Measurements from ENCODE around the gene PANK1. TPM values are rescaled to one million over a fixed set of nuclear protein-coding genes. Genes with fewer than 3 reads are reported as not detected.

PANK1 gene
- total RNA-seq, 3 donors from 2014 or later = 23.2 to 67.4 (median 24.1) TPM

DNA sequence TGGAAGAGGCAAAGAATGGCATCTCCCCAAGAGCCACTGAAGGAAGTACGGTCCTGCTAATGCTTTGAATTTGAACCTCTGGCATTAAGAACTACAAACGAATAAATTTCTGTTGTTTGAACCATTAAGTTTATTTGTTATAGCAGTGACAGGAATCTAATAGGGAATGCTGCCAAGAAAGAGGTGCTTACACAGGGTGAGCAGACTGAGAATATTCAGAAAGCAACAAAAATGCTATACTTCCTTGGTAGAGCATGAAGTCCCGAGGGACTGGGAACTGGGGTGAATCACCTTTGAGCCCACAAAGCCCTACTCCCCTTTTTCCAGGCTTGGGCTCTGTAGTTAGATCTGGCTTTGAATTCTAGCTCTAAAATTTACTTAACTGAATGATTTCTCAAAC is 45.0 kb downstream of the PANK1 start:
- TF ChIP-seq, protein P1, sequence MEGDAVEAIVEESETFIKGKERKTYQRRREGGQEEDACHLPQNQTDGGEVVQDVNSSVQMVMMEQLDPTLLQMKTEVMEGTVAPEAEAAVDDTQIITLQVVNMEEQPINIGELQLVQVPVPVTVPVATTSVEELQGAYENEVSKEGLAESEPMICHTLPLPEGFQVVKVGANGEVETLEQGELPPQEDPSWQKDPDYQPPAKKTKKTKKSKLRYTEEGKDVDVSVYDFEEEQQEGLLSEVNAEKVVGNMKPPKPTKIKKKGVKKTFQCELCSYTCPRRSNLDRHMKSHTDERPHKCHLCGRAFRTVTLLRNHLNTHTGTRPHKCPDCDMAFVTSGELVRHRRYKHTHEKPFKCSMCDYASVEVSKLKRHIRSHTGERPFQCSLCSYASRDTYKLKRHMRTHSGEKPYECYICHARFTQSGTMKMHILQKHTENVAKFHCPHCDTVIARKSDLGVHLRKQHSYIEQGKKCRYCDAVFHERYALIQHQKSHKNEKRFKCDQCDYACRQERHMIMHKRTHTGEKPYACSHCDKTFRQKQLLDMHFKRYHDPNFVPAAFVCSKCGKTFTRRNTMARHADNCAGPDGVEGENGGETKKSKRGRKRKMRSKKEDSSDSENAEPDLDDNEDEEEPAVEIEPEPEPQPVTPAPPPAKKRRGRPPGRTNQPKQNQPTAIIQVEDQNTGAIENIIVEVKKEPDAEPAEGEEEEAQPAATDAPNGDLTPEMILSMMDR (IDR thresholded peaks at IDR 0.05) = no peak
- Histone ChIP-seq H3K36me3 (ENCODE audit: low read depth) (no peaks in the 10 kb centered on the region), H3K9me3 (no peaks in the 10 kb centered on the region), H3K4me1 (ENCODE audit: low read depth) (no peaks in the 10 kb centered on the region), H3K4me3 (no peak overlapping the region)
- intact Hi-C loops (cut with DNase I, micrococcal nuclease) = no loop called here
- DNase-seq = no peak
- ATAC-seq = no peak

DNA sequence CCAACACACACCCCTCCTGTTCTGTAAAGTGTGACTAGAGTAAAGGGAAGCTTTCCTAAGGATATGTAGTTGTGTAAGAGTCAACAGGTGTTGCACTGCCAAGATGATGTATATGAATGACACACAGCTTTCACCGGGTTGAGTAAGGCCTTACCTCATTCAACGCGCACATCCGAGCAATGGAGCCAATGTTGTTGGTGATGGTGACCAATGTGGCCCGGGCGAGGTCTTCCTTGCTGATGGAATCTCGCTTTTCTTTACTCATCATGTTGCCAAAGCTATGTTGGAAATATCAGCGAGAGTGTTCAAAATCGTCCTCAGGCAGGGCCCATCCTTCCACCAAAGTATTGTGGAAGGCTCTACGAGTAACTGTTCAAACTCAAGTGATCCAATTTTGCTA is 52.0 kb downstream of the PANK1 start:
- intact Hi-C loops (cut with DNase I, micrococcal nuclease) = no loop called here
- ATAC-seq (no peak), DNase-seq (no peak)
- TF ChIP-seq, protein P1 (IDR thresholded peaks at IDR 0.05) = no peak
- Histone ChIP-seq H3K36me3 (ENCODE audit: low read depth) (no peaks in the 10 kb centered on the region), H3K4me1 (ENCODE audit: low read depth) (no peaks in the 10 kb centered on the region), H3K4me3 (no peak overlapping the region), H3K9me3 (no peaks in the 10 kb centered on the region)

DNA sequence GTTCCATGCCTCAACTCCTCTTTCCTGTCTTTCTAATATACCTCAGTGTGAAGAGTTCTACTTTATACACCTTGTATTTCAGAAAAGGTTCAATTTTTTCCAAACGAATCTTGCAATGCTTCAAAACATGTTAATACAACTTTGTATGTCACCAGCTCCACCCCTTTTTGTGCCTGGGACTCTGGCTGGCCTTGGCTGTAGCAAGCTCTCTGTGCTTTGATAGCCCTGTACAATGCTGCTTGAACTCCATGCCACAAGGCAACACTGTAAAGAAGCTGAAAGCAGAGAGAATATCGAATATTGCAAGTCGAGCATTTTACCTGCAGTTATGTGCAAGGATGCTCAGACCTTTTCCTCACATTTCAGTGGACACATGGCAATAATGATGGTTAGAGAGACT is 52.5 kb downstream of the PANK1 start:
- intact Hi-C loops (cut with DNase I, micrococcal nuclease) = no loop called here
- no peak for ATAC-seq
- TF ChIP-seq, protein P1 (IDR thresholded peaks at IDR 0.05) = no peak

DNA sequence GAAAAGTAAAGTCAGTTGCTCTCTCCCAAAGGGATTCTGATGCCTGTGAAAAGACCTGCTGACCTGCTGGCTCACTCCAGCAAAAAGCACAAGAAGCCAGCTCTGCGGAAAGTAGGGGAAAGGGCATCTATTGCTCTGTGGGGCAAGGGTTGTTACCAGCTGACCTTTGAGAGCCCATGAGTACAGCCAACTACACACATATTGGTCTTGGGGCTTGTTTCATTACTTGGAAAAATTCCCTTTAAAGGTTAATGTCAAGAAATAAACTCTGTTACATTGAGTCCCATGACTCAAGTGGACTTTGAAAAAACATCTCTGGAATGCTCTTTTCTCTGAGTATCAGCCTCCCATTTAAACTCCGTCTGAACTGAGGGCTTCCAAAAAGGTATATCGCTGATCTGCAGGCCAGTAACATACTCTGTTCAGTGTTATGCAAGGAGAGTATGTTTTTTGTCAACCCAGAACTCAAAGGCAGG is 53.2 kb downstream of the PANK1 start:
- no peaks in the 10 kb centered on the region for H3K4me1 ChIP-seq (ENCODE audit: low read depth)
- TF ChIP-seq, protein P1 (IDR thresholded peaks at IDR 0.05) = no peak
- no peak for DNase-seq
- no peak for ATAC-seq
- H3K9me3 ChIP-seq = no peaks in the 10 kb centered on the region
- H3K4me3 ChIP-seq = no peak overlapping the region
- no peaks in the 10 kb centered on the region for H3K36me3 ChIP-seq (ENCODE audit: low read depth)
- intact Hi-C loops (cut with DNase I, micrococcal nuclease) = no loop called here

More for the DNA sequence above, 52.5 kb downstream of the PANK1 start:
- H3K4me3 ChIP-seq = no peak overlapping the region
- H3K9me3 ChIP-seq = no peaks in the 10 kb centered on the region
- H3K4me1 ChIP-seq (ENCODE audit: low read depth) = no peaks in the 10 kb centered on the region
- no peak for DNase-seq
- no peaks in the 10 kb centered on the region for H3K36me3 ChIP-seq (ENCODE audit: low read depth)

DNA sequence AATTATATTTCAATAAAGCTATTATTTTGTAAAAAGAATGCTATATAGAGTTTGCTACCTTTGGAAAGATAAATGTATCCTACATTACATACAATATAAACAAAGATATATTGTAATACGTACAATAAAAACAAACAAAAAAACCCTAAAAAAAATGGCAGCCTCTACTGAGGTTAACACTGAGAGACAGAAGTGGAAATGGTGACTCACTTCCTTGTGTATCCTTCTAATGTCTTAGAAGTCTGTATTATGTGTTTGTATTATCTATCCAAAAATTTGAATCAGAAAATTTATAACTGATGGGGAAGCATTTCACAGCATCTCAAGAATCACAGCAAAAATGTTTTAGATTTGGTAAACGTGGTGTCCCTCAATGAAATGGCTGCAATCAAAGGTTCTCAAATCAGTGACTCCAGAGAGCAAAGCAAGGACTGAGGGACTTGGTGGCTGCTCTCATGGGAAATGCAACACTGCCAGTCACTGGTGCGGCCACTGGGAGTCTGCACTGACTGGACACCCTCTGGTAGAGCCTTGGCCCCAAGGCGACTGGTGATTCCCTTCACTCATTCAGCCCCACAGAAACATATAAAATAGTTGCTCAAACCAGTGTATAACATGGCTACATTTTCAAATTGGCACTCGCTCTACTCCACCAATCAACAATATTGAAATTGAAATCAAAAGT is 53.8 kb downstream of the PANK1 start:
- no peaks in the 10 kb centered on the region for H3K4me1 ChIP-seq (ENCODE audit: low read depth)
- no peaks in the 10 kb centered on the region for H3K9me3 ChIP-seq
- ATAC-seq (no peak), DNase-seq (no peak)
- intact Hi-C loops (cut with DNase I, micrococcal nuclease) = no loop called here
- H3K36me3 ChIP-seq (ENCODE audit: low read depth) = no peaks in the 10 kb centered on the region
- TF ChIP-seq, protein P1 (IDR thresholded peaks at IDR 0.05) = no peak
- H3K4me3 ChIP-seq = no peak overlapping the region
